ENCODE measurements around the gene SFTPB.

Gene SFTPB

DNA sequence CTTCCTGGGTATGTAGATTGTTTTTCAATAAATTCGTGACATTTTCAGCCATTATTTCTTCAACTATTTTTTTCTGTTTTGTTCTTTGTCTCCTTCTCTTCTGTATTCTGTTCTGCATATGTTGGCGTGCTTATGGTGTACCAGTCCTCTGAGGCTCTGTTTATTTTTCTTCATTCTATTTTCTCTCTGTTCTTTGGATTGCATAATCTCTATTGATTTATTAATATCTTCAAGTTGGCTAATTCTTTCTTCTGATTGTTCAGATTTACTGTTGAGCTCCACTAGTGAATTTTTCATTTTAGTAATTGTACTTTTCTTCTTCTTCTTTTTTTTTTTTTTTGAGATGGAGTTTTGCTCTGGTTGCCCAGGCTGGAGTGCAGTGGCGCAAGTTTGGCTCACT, 36.0 kb upstream of the SFTPB start:
- DNase-seq (ENCODE audit: low read depth), result no peak
- H3K4me3 ChIP-seq (ENCODE audit: low read depth, low read length), result no peak overlapping the region

DNA sequence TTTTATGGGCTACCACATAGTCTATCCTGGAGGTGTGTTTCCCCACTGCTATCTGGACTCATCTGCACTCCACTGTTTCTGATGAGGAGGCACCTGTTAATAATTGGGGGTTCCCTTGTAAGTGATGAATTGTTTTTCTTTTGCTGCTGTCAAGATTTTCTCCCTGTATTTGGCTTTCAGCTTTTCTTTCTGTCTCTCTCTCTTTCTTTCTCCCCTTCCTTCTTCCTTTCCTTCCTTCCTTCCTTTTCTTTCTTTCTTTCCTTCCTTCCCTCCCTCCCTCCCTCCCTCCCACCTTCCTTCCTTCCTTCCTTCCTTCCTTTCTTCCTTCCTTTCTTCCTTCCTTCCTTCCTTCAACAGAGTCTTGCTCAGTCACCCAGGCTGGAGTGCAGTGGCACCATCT, 35.3 kb upstream of the SFTPB start:
- H3K4me3 ChIP-seq (ENCODE audit: low read depth, low read length), result no peak overlapping the region
- no peak for DNase-seq (ENCODE audit: low read depth)

DNA sequence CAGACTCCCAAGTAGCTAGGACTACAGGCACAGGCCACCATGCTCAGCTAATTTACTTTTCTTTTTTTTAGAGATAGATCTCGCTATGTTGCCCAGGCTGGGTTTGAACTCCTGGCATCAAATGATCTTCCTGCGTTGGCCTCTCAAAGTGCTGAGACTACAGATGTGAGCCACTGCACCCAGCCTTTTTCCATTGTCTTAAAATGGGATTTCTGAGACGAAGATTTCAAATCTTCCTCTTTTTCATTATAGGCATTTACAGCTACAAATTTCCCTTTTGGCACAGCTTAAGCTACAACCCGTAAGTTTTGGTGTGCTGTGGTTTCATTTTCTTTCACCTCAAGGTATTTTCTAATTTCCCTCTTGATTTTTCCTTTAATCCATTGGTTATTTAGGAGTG, 34.8 kb upstream of the SFTPB start:
- DNase-seq (ENCODE audit: low read depth), result no peak
- no peak overlapping the region for H3K4me3 ChIP-seq (ENCODE audit: low read depth, low read length)

DNA sequence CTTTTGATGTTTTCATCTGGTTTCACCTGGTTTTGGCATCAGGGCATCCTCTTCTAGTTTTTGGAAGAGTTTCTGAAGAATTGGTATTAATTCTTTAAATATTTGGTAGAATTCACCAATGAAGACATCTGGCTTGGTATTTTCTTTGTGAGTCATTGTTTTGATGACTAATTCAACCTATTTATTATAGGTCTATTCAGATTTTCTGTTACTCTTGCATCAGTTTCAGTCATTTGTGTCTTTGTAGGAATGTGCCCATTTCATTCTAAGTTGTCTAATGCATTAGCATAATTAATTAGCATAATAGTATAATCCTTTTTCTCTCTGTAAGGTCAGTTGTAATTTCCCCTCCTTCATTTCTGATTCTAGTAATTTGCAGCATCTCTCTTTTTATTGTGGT, 34.2 kb upstream of the SFTPB start:
- DNase-seq (ENCODE audit: low read depth), result no peak
- no peak overlapping the region for H3K4me3 ChIP-seq (ENCODE audit: low read depth, low read length)

DNA sequence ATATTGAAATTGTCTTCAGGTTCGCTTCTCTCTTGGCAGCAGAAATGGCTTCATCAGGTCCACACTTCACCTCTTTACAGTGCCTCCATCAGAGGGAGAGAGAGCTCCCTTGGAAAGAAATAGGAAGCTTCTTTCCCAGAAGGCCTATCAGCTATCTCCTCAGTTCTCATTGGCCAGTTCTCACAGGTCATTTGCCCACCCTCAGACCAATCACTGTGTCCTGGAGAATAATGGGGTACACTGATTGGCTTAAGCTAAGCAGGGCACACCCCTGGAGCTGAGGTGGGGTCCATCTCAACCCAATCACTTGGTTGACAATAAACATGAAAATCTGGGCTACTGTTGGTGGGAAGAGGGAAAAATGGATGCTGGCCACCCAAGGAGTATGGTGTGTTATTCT, 31.3 kb upstream of the SFTPB start:
- DNase-seq (ENCODE audit: low read depth), result no peak

DNA sequence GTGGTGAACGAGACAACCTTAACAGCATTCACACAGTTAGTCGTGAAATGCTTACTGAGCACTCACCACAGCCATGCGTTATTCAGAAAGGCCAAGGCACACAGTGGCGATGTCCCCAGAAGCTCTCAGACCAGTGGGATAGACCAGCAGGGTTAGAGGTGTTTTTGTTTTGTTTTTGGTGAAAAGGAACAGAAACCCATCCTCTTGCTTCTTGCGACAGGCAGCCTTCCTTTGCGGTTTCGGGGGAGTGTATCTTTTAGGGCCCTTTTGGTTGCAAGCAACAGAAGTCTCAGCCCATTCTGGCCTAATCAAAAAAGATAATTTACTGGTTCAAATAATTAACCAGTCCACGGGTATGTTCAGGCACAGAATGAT, 30.9 kb upstream of the SFTPB start:
- DNase-seq (ENCODE audit: low read depth), result no peak
- no peak overlapping the region for H3K4me3 ChIP-seq (ENCODE audit: low read depth, low read length)

More for the DNA sequence above, 31.3 kb upstream of the SFTPB start:
- no peak overlapping the region for H3K4me3 ChIP-seq (ENCODE audit: low read depth, low read length)

DNA sequence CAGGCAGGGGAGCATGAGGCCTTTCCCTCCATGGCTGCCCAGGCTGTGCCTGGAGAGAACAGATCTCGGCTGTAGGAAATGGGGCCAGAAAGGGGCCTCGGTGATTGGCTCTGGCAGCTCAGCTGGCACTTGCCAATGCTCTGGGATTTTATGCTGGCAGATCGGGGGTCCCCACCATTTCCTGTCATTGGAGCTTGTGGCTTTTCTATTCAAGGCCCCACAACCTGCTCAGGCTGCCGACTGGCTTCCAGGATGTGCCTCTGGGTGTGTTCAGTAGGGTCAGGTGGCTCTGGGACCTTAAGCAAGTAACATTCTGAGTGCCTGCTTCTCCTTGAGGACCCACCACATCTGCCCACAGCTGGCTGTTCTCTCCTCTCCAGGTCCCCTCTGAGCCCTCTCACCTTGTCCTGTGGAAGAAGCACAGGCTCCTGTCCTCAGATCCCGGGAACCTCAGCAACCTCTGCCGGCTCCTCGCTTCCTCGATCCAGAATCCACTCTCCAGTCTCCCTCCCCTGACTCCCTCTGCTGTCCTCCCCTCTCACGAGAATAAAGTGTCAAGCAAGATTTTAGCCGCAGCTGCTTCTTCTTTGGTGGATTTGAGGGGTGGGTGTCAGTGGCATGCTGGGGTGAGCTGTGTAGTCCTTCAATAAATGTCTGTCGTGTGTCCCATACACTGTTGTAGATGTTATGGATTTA, 30.3 kb upstream of the SFTPB start:
- no peak for DNase-seq (ENCODE audit: low read depth)
- H3K4me3 ChIP-seq (ENCODE audit: low read depth, low read length), result no peak overlapping the region

DNA sequence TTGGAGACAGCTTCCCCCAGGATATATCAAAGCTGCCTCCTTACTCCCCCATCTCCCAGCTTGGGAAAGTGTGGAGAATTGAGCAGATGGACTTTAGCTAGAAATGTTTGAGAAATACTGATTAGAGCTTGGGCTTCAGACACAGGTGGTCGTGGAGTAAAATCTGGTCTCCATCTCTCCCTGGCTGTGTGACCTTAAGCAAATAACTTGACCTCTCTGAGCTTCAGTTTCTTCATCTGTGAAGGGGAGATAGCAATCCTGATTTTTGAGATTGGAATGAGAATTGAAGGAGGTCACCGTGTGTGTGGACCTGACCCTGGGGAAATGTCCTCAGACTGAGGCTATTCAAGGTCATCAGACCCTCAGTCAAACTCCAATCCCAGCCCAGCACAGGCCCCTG, 29.7 kb upstream of the SFTPB start:
- DNase-seq (ENCODE audit: low read depth), result no peak
- no peak overlapping the region for H3K4me3 ChIP-seq (ENCODE audit: low read depth, low read length)

DNA sequence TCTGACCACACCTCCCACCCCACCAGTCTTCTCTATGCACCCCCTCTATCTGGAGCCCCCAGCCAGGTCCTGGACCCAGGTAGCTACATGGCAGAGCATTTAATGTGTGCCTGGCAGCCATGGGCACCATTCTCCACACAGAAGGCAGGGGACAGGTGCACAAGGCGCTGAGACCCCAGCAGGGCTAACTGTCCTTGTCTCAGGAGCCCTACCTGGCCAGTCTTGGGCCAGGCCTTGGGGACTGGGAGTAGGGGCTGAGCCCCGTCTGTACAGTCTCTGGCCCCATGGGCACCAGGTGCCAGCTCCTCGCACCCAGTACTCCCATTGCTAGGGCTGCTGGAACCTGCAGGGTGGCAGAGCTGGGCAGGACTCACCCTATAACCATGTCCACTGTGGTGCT, 29.1 kb upstream of the SFTPB start:
- DNase-seq (ENCODE audit: low read depth), result no peak
- no peak overlapping the region for H3K4me3 ChIP-seq (ENCODE audit: low read depth, low read length)

DNA sequence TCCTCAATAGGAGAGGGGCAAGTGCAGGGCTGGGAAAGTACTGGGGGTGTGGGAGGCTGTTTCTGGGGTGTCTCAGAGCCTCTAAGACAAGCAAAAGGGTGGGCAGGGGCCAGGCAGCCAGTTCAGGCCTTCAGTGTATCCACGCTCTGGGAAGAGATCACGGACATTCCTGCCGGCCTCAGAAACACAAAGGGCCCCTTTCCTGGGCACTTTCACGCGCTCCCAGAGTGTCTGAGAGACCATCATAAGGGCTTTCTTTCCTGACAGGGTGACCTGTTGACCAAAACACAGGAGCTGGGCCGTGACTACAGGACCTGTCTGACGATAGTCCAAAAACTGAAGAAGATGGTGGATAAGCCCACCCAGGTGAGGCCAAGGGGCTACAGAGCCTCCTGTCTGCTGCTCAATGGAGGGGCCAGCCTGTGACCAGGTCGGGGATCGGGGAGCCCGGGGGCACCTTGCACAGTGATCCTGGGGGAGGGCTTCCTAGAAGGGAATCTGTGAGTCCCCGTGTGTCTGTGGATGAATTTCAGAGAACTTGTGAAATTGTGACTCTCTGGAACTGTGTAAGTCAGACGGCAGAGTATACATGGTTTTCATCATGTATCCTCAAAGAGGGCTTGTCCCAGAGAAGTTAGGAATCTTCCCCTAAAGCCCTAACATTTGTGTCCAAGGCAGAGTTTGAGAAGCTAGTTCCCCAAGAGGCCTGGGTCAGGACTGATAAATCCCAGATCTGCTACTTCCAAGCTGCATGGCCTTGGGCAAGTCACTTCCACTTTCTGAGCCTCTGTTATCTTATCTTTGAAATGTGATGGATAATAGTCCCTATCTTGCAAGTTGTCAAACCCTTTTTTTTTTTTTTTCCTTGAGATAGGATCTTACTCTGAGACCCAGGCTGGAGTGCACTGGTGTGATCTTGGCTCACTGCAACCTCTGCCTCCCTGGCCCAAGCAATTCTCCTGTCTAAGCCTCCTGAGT, 28.0 kb upstream of the SFTPB start:
- no peak for DNase-seq (ENCODE audit: low read depth)
- no peak overlapping the region for H3K4me3 ChIP-seq (ENCODE audit: low read depth, low read length)

DNA sequence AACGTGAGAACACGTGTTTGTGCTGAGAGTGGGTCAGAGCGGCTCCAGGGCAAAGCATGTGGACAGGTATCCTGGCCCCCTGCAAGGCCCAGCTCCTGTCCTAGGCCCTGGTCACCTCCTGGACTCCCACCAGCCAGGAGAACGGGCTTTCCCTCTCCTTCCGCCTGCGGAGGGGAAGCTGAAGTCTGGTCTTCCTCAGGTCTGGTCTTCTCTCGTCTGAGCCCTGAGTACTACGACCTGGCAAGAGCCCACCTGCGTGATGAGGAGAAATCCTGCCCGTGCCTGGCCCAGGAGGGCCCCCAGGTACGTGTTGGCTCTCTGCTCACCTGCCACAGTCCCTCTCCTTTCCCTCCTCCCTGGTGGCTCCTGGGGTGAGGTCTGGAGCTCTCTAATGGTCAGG, 27.1 kb upstream of the SFTPB start:
- DNase-seq (ENCODE audit: low read depth), result no peak

DNA sequence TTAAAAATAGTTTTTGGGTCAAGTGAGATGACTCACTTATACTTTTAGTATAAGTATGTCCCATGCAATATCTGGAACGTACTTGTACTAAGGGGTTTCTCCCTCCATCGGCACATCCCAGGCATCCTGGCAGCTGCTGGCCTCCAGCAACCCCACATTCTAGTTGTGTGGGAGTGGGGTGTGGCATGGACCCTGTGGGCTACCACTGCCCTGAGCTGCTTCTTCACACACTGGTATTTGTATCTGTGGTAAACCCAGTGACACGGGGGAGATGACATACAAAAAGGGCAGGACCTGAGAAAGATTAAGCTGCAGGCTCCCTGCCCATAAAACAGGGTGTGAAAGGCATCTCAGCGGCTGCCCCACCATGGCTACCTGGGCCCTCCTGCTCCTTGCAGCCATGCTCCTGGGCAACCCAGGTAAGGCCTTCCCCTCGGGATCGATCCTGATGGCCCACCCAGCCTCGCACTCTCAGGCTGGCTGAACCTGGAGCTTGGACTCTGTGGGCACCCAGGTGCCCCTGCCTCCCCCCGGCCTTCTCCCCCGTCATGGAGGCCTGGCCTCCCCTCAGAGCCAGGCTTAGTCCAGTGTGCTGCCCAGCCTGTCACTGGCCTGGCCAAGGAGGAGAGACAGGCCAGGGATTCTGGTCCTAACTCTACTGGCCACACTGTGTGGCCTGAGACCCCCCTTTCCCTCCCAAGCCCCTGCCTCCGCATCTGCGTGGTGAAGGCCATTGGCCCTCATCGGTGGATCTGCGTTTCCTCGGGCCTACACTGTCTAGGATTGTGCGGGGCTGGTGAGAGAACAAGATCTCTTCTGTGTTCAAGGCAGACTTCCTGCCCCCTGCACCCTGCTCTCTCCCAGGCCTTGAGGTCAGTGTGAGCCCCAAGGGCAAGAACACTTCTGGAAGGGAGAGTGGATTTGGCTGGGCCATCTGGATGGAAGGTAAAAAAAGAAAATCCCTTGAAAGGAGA, 26.3 kb upstream of the SFTPB start, which contains the start of gene GNLY:
TSS of gene GNLY (plus strand) at position 307 of the 974 bp plus-strand sequence. CDS start at position 368, 61 bp downstream.
- H3K4me3 ChIP-seq (ENCODE audit: low read depth, low read length), result no peak within 1 kb of the TSS
- DNase-seq (ENCODE audit: low read depth), result no peak

More for the DNA sequence above, 27.1 kb upstream of the SFTPB start:
- H3K4me3 ChIP-seq (ENCODE audit: low read depth, low read length), result no peak overlapping the region

DNA sequence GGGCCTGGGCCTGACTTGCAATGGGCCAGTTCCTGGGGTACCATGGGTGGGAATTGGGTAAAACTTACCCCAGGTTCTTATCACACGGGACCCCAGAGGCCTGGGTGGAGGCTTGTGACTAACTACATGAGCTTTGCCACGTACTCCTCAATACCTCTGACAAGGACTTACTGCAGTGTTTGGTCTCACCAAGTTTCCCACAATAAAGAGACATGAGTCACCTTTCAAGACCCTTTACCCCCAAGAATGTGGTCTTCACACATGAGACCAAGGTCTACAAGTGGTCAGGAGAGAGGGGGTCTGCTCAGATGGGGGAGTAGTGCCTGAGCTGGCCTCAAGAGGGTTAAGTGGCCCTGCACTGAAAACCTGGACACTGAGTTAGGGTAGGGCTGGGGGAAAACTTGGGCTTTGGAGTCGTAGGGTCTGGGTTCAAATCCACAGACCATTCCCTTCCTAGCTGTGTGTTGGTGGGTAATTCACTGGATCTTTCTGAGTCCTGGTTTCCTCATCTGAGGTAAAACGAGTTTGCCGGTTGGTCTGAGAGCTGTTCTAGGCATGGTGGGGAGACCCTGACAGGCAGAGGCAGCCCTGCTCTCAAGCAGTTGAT, 24.1 kb upstream of the SFTPB start:
- DNase-seq (ENCODE audit: low read depth), result no peak

DNA sequence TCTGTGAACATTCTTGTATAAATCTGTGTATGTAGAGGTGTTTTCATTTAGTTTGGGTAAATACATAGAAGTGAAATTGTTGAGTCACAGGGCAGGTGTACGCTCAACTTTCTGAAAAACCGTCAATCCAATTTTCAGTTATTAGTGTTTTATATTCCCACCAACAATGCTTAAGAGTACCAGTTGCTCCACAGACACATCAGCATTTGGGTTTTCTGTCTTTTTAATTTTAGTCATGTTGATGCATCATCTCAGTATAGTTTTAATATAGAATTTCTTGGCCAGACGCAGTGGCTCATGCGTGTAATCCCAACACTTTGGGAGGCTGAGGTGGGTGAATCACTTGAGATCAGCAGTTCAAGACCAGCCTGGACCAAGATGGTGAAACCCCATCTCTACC, 22.9 kb upstream of the SFTPB start:
- DNase-seq (ENCODE audit: low read depth), result no peak
- no peak overlapping the region for H3K4me3 ChIP-seq (ENCODE audit: low read depth, low read length)

More for the DNA sequence above, 24.1 kb upstream of the SFTPB start:
- H3K4me3 ChIP-seq (ENCODE audit: low read depth, low read length), result no peak overlapping the region

DNA sequence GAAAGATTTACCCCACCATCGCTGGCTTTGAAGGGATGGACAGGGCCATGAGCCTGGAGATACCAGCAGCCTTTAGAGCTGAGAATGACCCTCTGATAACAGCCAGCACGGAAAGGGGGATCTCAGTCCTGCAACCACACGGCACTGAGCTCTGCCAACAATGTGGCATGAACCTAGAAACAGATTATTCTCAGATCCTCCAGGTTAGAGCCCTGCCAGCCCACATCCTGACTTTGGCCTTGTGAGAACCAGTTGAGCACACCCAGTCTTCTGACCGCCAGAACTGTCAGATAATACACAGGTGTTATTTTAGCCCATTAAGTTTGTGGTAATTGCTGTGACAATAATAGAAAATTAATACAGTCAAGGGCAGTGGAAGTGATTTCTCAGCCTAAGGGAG, 16.8 kb upstream of the SFTPB start:
- no peak for DNase-seq (ENCODE audit: low read depth)
- no peak overlapping the region for H3K4me3 ChIP-seq (ENCODE audit: low read depth, low read length)

DNA sequence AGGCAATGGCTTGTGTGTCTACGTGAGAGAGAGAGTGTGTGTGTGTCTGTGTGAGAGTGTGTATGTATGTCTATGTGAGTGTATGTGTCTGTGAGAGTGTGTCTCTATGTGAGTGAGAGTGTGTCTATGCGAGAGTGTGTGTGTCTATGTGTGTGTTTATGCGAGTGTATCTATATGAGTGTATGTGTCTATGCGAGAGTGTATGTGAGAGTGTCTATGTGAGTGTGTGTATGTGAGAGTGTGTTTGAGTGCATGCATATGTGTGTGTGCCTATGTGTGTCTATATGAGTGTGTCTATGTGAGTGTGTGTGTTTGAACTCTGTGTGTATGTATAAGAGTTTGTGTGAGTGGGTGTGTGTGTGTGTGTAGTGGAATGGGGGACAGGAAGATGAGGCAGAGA, 16.4 kb upstream of the SFTPB start:
- no peak for DNase-seq (ENCODE audit: low read depth)
- H3K4me3 ChIP-seq (ENCODE audit: low read depth, low read length), result no peak overlapping the region

DNA sequence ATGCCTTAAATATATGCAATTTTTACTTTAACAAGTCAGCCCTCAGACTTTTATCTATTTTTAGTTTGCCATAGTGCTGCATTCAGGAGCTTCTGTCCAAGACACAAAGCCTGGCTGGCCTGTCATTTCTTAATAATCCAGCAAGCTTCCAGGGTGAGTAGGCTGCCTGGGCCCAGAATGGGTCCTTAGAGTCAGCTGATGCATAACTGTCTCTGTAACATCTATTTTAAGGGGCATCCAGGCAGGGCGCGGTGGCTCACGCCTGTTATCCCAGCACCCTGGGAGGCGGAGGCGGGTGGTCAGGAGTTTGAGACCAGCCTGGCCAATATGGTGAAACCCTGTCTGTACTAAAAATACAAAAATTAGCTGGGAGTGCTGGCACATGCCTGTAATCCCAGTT, 14.4 kb upstream of the SFTPB start:
- no peak for DNase-seq (ENCODE audit: low read depth)
- H3K4me3 ChIP-seq (ENCODE audit: low read depth, low read length), result no peak overlapping the region

DNA sequence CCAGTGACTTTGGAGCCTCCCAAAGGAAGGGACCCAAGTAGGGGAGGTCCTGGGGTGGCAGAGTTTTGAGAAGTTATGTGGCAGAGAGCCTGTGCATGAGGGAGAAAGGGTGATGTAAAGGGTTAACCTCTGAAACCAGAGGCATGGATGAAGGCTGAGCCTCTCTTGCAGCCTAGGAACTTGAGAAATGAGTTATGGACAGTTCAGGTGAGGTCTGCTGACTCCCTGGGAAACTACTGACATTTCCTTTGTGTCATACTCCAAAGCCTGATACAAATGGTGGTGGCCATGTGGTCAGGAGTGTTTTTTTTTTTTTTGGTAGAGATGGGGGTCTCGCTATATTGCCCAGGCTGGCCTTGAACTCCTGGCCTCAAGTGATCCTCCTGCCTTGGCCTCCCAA, 13.8 kb upstream of the SFTPB start:
- no peak for DNase-seq (ENCODE audit: low read depth)

DNA sequence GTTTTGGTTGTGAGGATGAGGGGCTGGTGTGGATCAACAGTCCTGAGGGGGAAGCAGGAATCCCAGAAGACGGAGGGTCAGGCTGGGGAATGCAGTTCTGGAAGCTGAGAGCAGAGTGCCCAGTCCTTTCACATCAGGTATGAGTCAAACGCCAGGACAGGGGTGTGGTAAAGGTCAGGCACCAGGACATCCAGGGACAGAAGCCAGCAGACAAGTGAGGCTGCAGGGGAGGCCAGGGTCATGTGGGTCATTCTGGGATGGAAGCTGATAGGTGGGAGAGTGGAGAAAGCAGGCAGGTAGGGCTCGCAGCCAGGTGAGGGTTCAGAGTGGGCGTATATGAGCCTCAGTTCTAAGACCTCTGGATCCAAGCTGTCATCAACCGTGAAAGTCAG, 13.4 kb upstream of the SFTPB start:
- H3K4me3 ChIP-seq (ENCODE audit: low read depth, low read length), result no peak overlapping the region
- DNase-seq (ENCODE audit: low read depth), result no peak

More for the DNA sequence above, 13.8 kb upstream of the SFTPB start:
- H3K4me3 ChIP-seq (ENCODE audit: low read depth, low read length), result no peak overlapping the region

Measured in skeletal muscle cell (primary cell).